HepG2 (cell line): Measurements from ENCODE around the gene PLA2G12B. TPM values are rescaled to one million over a fixed set of nuclear protein-coding genes. Genes with fewer than 3 reads are reported as not detected.
"Not testable (repeated sequence)": the region's sequence is repeated elsewhere in the genome, so short reads cannot be mapped to it uniquely, and the experiment has no call there.

ENCODE experiments used
- ATAC-seq: fragments of 200-7000 bp; cut with Tn5 transposase; 3 replicates; pipeline ENCODE4 v1.9.1; 2020; ENCODE audit warnings: mild to moderate bottlenecking, moderate library complexity
- BruUV-seq: library from RNA; stranded (reverse); fragments of 400-500 nt; replicated peaks from 2 replicates; lab custom pipeline; 2021; lab: Mats Ljungman, UMichigan
- CTCF ChIA-PET: fragments of 300-600 bp; formaldehyde crosslinking; extraction: SDS; loops from one replicate; lab custom pipeline; 2021; ENCODE audit warnings: low total read pairs, inconsistent platforms, low intra/inter-chr PET ratio; lab: Yijun Ruan, JAX
- POLR2A ChIA-PET: fragments of 350-600 bp; sonication (Branson Sonifier 250); formaldehyde crosslinking; loops from one replicate; lab custom pipeline; 2020; ENCODE audit warnings: antibody characterized with exemption, inconsistent platforms; lab: Yijun Ruan, JAX
- DNase-seq: peaks from one replicate; pipeline ENCODE4 v3.0.0-alpha.2; 2015; ENCODE audit warnings: low spot score
- FAIRE-seq: peaks from 3 replicates; lab custom pipeline; 2011; peaks lifted over from hg19 to GRCh38; lab: Jason Lieb, UNC
- H2AFZ ChIP-seq: one replicate; pipeline ENCODE4 v1.6.1; 2011; ENCODE audit warnings: low read length, inconsistent platforms
- H3K27ac ChIP-seq: fragments of 300-600 bp; 3 replicates; pipeline ENCODE4 v1.8.0; 2011; ENCODE audit warnings: mixed run types, mild to moderate bottlenecking, mixed read lengths, low read length, inconsistent platforms; ENCODE audit not compliant: insufficient read depth; ENCODE audit errors: extremely low read length
- H3K27me3 ChIP-seq, 2 experiments: fragments of 200-600 bp in 1 of 2; 2 replicates in 1 of 2; 3 replicates in 1 of 2; pipeline versions ENCODE4 v1.6.0 to v1.8.0; 2011; ENCODE audit warnings: low read length in 2 of 2, mild to moderate bottlenecking in 2 of 2, moderate library complexity in 2 of 2, inconsistent platforms in 1 of 2; ENCODE audit not compliant: insufficient read depth in 2 of 2, control insufficient read depth in 1 of 2
- H3K36me3 ChIP-seq, 2 experiments: fragments of 200-600 bp in 1 of 2; replicated peaks in 1 of 2; 2 replicates in 1 of 2; 3 replicates in 1 of 2; pipeline versions ENCODE4 v1.5.1 to v1.8.0; 2011; ENCODE audit warnings: low read length in 2 of 2, inconsistent platforms in 1 of 2; ENCODE audit not compliant: insufficient read depth in 2 of 2, control insufficient read depth in 1 of 2
- H3K4me1 ChIP-seq: 2 replicates; pipeline ENCODE4 v1.5.1; 2012; ENCODE audit warnings: low read length, inconsistent platforms; ENCODE audit not compliant: insufficient read depth
- H3K4me2 ChIP-seq: 2 replicates; pipeline ENCODE4 v1.6.0; 2011; ENCODE audit warnings: low read depth, low read length, inconsistent platforms
- H3K4me3 ChIP-seq, 3 experiments: fragments of 200-600 bp in 1 of 3; sonication (generic), shearing (Covaris generic) in 1 of 3; replicated peaks in 1 of 3; 2 replicates each; pipeline ENCODE4 v1.5.1; 2011 to 2016; ENCODE audit warnings: low read length in 3 of 3, inconsistent platforms in 2 of 3, low read depth in 2 of 3, mild to moderate bottlenecking in 2 of 3, control low read depth in 1 of 3, mixed read lengths in 1 of 3; ENCODE audit not compliant: insufficient read depth in 1 of 3
- H3K79me2 ChIP-seq: one replicate; pipeline ENCODE4 v1.6.1; 2011; ENCODE audit warnings: low read length, inconsistent platforms; ENCODE audit not compliant: insufficient read depth
- H3K9ac ChIP-seq: 2 replicates; pipeline ENCODE4 v1.6.0; 2011; ENCODE audit warnings: mild to moderate bottlenecking, low read depth, low read length, inconsistent platforms; ENCODE audit not compliant: insufficient read depth
- H3K9me3 ChIP-seq: 2 replicates; pipeline ENCODE4 v1.5.1; 2012; ENCODE audit warnings: mild to moderate bottlenecking, low read length
- H4K20me1 ChIP-seq: 2 replicates; pipeline ENCODE4 v1.6.0; 2011; ENCODE audit warnings: inconsistent platforms, mild to moderate bottlenecking, low read length, moderate library complexity; ENCODE audit not compliant: insufficient read depth
- AKNA ChIP-seq: sonication (generic); formaldehyde crosslinking; IDR thresholded peaks from 2 replicates; pipeline ENCODE4 v1.4.0; 2020; ENCODE audit warnings: missing genetic modification reagents, borderline replicate concordance
- CERS6 ChIP-seq: sonication (generic); formaldehyde crosslinking; IDR thresholded peaks from 2 replicates; pipeline ENCODE4 v1.5.0; 2020; ENCODE audit warnings: missing genetic modification reagents
- KAT7 ChIP-seq: IDR thresholded peaks from 2 replicates; pipeline ENCODE4 v1.6.1; 2018; ENCODE audit warnings: borderline replicate concordance, missing compliant biosample characterization
- KLF9 ChIP-seq: IDR thresholded peaks from 2 replicates; pipeline ENCODE4 v1.6.1; 2016; ENCODE audit warnings: low read depth
- PAF1 ChIP-seq: IDR thresholded peaks from 2 replicates; pipeline ENCODE4 v1.6.1; 2016; ENCODE audit warnings: missing genetic modification reagents, missing compliant biosample characterization
- SALL2 ChIP-seq: sonication (generic); formaldehyde crosslinking; IDR thresholded peaks from 2 replicates; pipeline ENCODE4 v1.8.1; 2023; ENCODE audit warnings: mild to moderate bottlenecking, missing genetic modification reagents, inconsistent platforms
- TBX3 ChIP-seq: fragments of 450-650 bp; IDR thresholded peaks from 2 replicates; pipeline ENCODE4 v1.6.1; 2017; ENCODE audit warnings: antibody characterized with exemption, mild to moderate bottlenecking, inconsistent platforms, borderline replicate concordance
- TRIM22 ChIP-seq: fragments of 450-650 bp; IDR thresholded peaks from 2 replicates; pipeline ENCODE4 v1.6.1; 2017
- ZNF441 ChIP-seq: sonication (generic); formaldehyde crosslinking; IDR thresholded peaks from 2 replicates; pipeline ENCODE4 v1.7.0; 2021; ENCODE audit warnings: missing genetic modification reagents, borderline replicate concordance
- ZSCAN30 ChIP-seq: sonication (generic); formaldehyde crosslinking; IDR thresholded peaks from 2 replicates; pipeline ENCODE4 v1.5.0; 2020; ENCODE audit warnings: mild to moderate bottlenecking, missing genetic modification reagents
- WGBS: methylation state at CpG from one replicate; pipeline ENCODE4 v1.1.6; 2017; ENCODE audit warnings: low lambda C conversion rate; 5-methylcytosine and 5-hydroxymethylcytosine counted together
- in situ Hi-C: cut with HindIII; loops from 2 replicates; pipeline ENCODE4 v1.10.0; 2017; ENCODE audit warnings: low pct_unique_long_range_greater_than_20kb; ENCODE audit not compliant: extremely low pct_ligation_motif_present
- intact Hi-C: fragments of 100-400 bp; cut with micrococcal nuclease; formaldehyde crosslinking; loops from one replicate; pipeline ENCODE4 v1.10.0; 2022; ENCODE audit not compliant: unreplicated experiment
- polyA plus RNA-seq, 8 experiments: library from polyadenylated mRNA; depleted of rRNA in 3 of 8; stranded (reverse) in 7 of 8; unstranded in 1 of 8; fragments of >200 nt; fragmentation: Illumina TruSeq in 4 of 8; extraction: Trizol in 4 of 8; gene quantifications; 2 replicates each; pipeline versions ENCODE4 v1.2.1 to v1.2.3, GENCODE V29; 2011 to 2016; ENCODE audit warnings: low read depth in 4 of 8, missing spikeins in 1 of 8, mixed read lengths in 1 of 8; ENCODE audit not compliant: insufficient read depth in 1 of 8
- total RNA-seq, 5 experiments: library from RNA; depleted of rRNA; stranded (reverse); fragments of >200 nt; fragmentation: Illumina TruSeq; extraction: Trizol; gene quantifications; 2 replicates each; pipeline ENCODE4 v1.2.3, GENCODE V29; 2016; ENCODE audit warnings: low read depth in 1 of 5

The PLA2G12B gene
- total and polyA plus RNA-seq, 2 of the 13 experiments (the other 11 are each of a cell fraction or from before 2014, with no cell fraction given): 7.7 to 38.0 TPM

GRCh38 chr10:72924351-72924750 lies 30.3 kb downstream of the PLA2G12B start:
- no TSS peak for BruUV-seq
- intact Hi-C loops (no loop called here), in situ Hi-C loops (no loop called here)
- Histone ChIP-seq H3K4me2 (no peak overlapping the region), H3K36me3 (no peaks in the 10 kb centered on the region), H2AFZ (no peak overlapping the region), H3K9ac (no peak overlapping the region), H3K27ac (no peak overlapping the region), H4K20me1 (no peaks in the 10 kb centered on the region), H3K9me3 (no peaks in the 10 kb centered on the region), H3K27me3 (no peaks in the 10 kb centered on the region), H3K4me1 (peaks cover 6% of the 10 kb centered on the region; the same call in 1 of the 2 replicates)
- no peak for ATAC-seq
- POLR2A ChIA-PET: interaction anchor here (1.2 kb wide), 1 partner anchor 29 kb away, joined by 3 read pairs; no protein-coding TSS in a partner anchor
- CTCF ChIA-PET: no interaction called here
- TF ChIP-seq CERS6 (CRISPR knock-in tag) (no peak), ZSCAN30 (CRISPR knock-in tag) (no peak), TRIM22 (no peak), KAT7 (CRISPR knock-in tag) (no peak), ZNF441 (CRISPR knock-in tag) (no peak), SALL2 (no peak), PAF1 (no peak), AKNA (no peak), TBX3 (no peak), KLF9 (CRISPR knock-in tag) (no peak)
- TF ChIP-seq, all 625 proteins: peak for 0
- Histone ChIP-seq H3K79me2 (no peaks in the 10 kb centered on the region), H3K4me3 (no peak overlapping the region)
- 63% methylated on average over 13 of the region's 13 CpGs for WGBS
- FAIRE-seq: no peak
- DNase-seq: no peak

- CTCF ChIA-PET, H3K27me3 ChIP-seq, H3K79me2 ChIP-seq, H3K9ac ChIP-seq, H2AFZ ChIP-seq, H3K9me3 ChIP-seq, BruUV-seq, DNase-seq, H3K4me2 ChIP-seq, H3K4me1 ChIP-seq, in situ Hi-C loops, H3K27ac ChIP-seq, ATAC-seq, intact Hi-C loops, H4K20me1 ChIP-seq, FAIRE-seq, H3K4me3 ChIP-seq, H3K36me3 ChIP-seq: not testable (repeated sequence)
- POLR2A ChIA-PET: interaction anchor here (0.7 kb wide), 1 partner anchor 8 kb away, joined by 3 read pairs; no protein-coding TSS in a partner anchor
- WGBS: 91% methylated on average over 1 of the region's 1 CpG
Measured at GRCh38 chr10:72921147-72921683, 33.4 kb downstream of the PLA2G12B start.
